Measurements from ENCODE around the gene SIT1. TPM values are rescaled to one million over a fixed set of nuclear protein-coding genes. Genes with fewer than 3 reads are reported as not detected.
"Not testable (repeated sequence)": the region's sequence is repeated elsewhere in the genome, so short reads cannot be mapped to it uniquely, and the experiment has no call there.

SIT1 gene
- polyA plus RNA-seq, 2 of the 4 experiments (the other 2 are of a cell fraction) = not detected

DNA sequence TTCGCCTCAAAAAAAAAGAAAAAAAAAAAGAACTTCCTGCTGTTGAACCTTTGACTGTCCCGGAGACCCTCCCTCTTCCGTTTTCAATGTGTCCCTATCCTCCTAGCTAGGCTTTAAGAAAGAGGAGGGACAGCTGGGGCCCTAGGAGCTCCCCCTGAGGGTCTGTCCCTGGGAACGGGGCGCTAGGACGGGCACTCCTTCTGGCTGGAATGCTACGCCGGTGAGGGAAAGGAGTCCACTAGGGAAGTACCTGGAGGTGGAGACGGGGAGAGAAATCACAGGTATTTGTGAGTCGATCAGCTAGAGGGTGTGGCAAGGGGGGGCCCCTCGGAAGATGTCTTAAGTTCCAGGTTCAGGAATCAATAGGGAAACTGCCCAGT lies 4.6 kb downstream of the SIT1 start (continued):
- TF ChIP-seq HOXA7 (CRISPR knock-in tag; IDR thresholded peaks at IDR 0.05) (no peak), EP300 (IDR thresholded peaks at IDR 0.05) (no peak), EHMT2 (IDR thresholded peaks at IDR 0.05; ENCODE audit: low read depth) (no peak), FOSL2 (IDR thresholded peaks at IDR 0.05) (no peak), FOSL2 (CRISPR knock-in tag; IDR thresholded peaks at IDR 0.05) (no peak), TFCP2L1 (CRISPR knock-in tag; IDR thresholded peaks at IDR 0.05) (no peak), ZC3H11A (IDR thresholded peaks at IDR 0.05) (no peak)

DNA sequence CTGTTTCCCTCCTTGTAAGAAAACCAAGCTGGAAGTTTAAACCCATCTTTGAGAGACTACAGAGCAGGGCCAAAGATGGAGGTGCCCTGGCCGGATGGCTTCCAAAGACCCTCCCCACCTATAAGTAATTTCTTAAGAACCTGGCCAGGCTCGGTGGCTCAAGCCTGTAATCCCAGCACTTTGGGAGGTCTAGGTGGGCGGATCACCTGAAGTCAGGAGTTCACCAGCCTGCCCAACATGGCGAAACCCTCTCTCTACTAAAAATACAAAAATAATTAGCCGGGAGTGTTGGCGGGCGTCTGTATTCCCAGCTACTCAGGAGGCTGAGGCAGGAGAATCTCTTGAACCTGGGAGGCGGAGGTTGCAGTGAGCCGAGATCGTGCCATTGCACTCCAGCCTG lies 5.0 kb downstream of the SIT1 start:
- FAIRE-seq = not testable (repeated sequence)

DNA sequence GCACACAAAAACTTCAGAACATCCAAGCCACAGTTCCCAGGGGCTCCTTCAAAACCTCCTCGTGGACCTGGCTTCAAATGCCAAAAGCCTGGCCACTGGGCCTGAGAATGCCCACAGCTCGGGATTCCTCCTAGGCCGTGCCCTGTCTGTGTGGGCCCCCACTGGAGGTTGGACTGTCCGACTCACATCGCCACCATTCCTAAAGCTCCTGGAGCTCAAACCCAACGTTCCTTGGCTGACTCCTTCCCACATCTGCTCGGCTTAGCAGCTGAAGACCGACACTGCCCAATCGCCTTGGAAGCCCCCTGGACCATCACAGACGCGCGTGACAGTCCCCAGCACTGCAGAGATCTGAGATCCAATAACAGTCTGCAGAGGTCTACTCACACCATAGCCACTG lies 7.7 kb downstream of the SIT1 start:
- DNase-seq (ENCODE audit: low read depth in 1 of 2, low spot score in 1 of 2) = no peak
- FAIRE-seq = no peak
- 83% methylated on average over 12 of the region's 12 CpGs for WGBS (ENCODE audit: missing lambda C conversion rate)
- TF ChIP-seq FOXS1 (CRISPR knock-in tag; IDR thresholded peaks at IDR 0.05) (no peak), MAZ (IDR thresholded peaks at IDR 0.05; ENCODE audit: borderline replicate concordance, low read depth, low read length) (no peak), ESRRA (IDR thresholded peaks at IDR 0.05; ENCODE audit: borderline replicate concordance, low read length) (no peak), TP53 (CRISPR knock-in tag; IDR thresholded peaks at IDR 0.05) (no peak), SREBF2 (IDR thresholded peaks at IDR 0.05) (no peak), NPAS2 (CRISPR knock-in tag; IDR thresholded peaks at IDR 0.05; ENCODE audit: borderline replicate concordance) (no peak), GATA3 (IDR thresholded peaks at IDR 0.05; ENCODE audit: borderline replicate concordance) (no peak), JUN (IDR thresholded peaks at IDR 0.05) (no peak), CHD4 (IDR thresholded peaks at IDR 0.05; ENCODE audit: borderline replicate concordance) (no peak)
- Histone ChIP-seq H3K9me3 (no peaks in the 10 kb centered on the region), H3K4me3 (no peak overlapping the region), H3K4me2 (no peak overlapping the region), H3K4me1 (peaks cover 9% of the 10 kb centered on the region), H3K27ac (no peak overlapping the region)
- CTCF ChIA-PET = interaction anchor here (1.3 to 1.5 kb wide), 3 partner anchors 10 to 39 kb away, joined by 3 read pairs; no protein-coding TSS in a partner anchor
- POLR2A ChIA-PET = interaction anchor here (0.7 kb wide), 1 partner anchor 14 kb away, joined by 5 read pairs; no protein-coding TSS in a partner anchor
- ATAC-seq = no peak

More for the DNA sequence above, 5.0 kb downstream of the SIT1 start:
- ChIA-PET CTCF (interaction anchor here (0.7 to 5.9 kb wide), 31 partner anchors 10 to 975 kb away, joined by 3 to 135 read pairs (median 6); partner anchors contain the start of genes ARHGEF39, CCDC107, CREB3 and GBA2), POLR2A (interaction anchor here (0.7 to 1.4 kb wide), 3 partner anchors 12 to 19 kb away, joined by 3 to 4 read pairs (median 3); partner anchors contain the start of genes ARHGEF39, CCDC107 and RMRP)
- not testable (repeated sequence) for ATAC-seq; H3K9me3 ChIP-seq; H3K4me3 ChIP-seq; DNase-seq (ENCODE audit: low read depth in 1 of 2, low spot score in 1 of 2); H3K4me1 ChIP-seq
- Histone ChIP-seq H3K27ac (peak overlapping the region in 1 of 2 experiments; percentile 92; a peak in 1 of 6 replicates), H3K4me2 (peak overlapping the region; percentile 100)
- 90% methylated on average over 10 of the region's 10 CpGs for WGBS (ENCODE audit: missing lambda C conversion rate)

DNA sequence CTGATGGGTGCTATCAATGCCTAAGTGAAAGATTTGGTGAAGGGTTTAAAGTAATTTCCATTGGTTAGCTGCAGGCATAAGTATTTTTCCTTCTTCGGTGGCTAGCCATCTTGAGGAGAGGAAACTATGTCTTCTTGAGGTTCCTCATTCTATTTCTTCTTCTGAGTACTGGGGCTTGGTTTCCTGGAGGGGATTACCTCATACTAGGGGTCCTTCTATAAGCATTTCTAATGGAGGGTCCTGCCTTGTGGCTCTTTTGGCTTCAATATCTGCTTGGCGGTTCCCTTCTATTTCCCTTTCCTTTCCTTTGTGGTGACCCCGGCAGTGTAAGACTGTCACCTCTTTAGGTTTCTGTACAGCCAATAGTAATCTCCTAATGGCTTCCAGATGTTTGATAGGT lies 9.3 kb downstream of the SIT1 start:
- H3K9me3 ChIP-seq; ATAC-seq; H3K4me1 ChIP-seq; FAIRE-seq; H3K27ac ChIP-seq; H3K4me3 ChIP-seq; DNase-seq (ENCODE audit: low read depth in 1 of 2, low spot score in 1 of 2); POLR2A ChIA-PET; H3K4me2 ChIP-seq: not testable (repeated sequence)
- CTCF ChIA-PET = interaction anchor here (1.6 kb wide), 1 partner anchor 16 kb away, joined by 6 read pairs; the partner anchor contains the start of genes CCDC107 and RMRP
- 95% methylated on average over 3 of the region's 3 CpGs for WGBS (ENCODE audit: missing lambda C conversion rate)

DNA sequence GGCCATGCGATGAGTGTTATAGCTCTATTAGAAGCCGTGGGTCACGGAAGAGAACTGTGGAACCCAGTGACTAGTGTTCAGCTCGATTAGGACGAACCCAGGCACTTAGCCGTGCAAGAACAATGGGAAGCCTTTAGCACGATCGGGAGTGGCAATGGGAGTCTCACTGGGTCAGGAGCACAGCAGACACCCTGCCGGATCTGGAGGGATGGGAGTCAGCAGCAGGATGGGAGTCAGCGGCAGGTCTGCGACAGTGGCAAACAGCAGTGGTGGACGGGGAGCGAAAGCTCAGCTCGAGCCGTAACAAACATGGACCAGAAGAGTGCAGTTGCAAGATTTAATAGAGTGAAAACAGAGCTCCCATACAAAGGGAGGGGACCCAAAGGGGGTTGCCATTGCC lies 10.3 kb downstream of the SIT1 start:
- H3K4me2 ChIP-seq; H3K27ac ChIP-seq; POLR2A ChIA-PET; H3K9me3 ChIP-seq; ATAC-seq; H3K4me3 ChIP-seq; H3K4me1 ChIP-seq; DNase-seq (ENCODE audit: low read depth in 1 of 2, low spot score in 1 of 2); FAIRE-seq: not testable (repeated sequence)
- WGBS (ENCODE audit: missing lambda C conversion rate) = 90% methylated on average over 15 of the region's 15 CpGs
- CTCF ChIA-PET = interaction anchor here (1.3 to 1.6 kb wide), 6 partner anchors 11 to 56 kb away, joined by 3 to 6 read pairs (median 4); partner anchors contain the start of genes ARHGEF39, CCDC107 and RMRP

DNA sequence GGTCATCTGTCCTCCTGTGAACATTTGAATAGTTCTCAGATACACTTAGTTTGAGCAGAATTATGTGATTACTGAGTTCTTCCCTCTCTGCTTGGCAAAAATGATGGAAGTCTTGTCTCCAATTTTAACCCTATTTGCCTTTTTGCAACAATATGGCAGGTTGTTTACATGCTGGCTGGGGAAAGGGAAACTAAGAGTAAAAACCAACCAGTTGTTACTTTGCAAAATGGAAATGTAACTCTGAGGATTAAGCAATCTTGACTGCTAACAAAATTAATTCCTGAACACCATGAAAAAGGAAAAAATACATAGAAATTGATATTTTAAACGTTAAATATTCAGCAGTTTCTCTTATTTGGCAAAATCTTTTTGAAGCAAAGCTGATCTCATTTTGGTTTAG lies 11.1 kb downstream of the SIT1 start:
- no peaks in the 10 kb centered on the region for H3K4me1 ChIP-seq
- ChIA-PET CTCF (interaction anchor here (0.8 to 1.6 kb wide), 7 partner anchors 8 to 90 kb away, joined by 3 to 6 read pairs (median 4); partner anchors contain the start of gene ARHGEF39), POLR2A (no interaction called here)
- no peak for ATAC-seq
- H3K9me3 ChIP-seq = no peaks in the 10 kb centered on the region
- 49% methylated on average over 1 of the region's 1 CpG for WGBS (ENCODE audit: missing lambda C conversion rate)
- no peak for TF ChIP-seq HDAC2 (IDR thresholded peaks at IDR 0.05)
- peak; percentile 18 for FAIRE-seq
- no peak overlapping the region for H3K4me2 ChIP-seq
- no peak for DNase-seq (ENCODE audit: low read depth in 1 of 2, low spot score in 1 of 2)
- no peak overlapping the region for H3K4me3 ChIP-seq
- no peak overlapping the region for H3K27ac ChIP-seq

DNA sequence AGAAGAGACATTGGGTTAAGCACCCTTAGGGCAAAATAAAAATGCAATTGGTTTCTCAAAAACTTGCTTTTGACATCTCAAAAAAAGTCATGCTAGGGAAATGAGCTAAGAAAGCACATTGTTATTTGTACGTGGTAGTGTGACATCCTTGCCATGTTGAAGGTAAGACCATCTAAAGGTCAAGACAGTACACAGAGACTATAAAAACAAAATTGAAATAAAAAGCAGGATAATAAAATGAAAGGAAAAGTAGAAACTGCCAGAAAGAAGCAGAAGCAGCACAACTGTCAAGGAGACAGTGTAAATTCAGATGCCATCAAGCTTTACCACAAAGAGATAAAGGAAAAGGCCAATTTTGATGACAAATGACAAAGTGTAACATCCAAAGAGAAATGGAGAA lies 11.5 kb downstream of the SIT1 start:
- H3K4me2 ChIP-seq; POLR2A ChIA-PET; H3K4me3 ChIP-seq; DNase-seq (ENCODE audit: low read depth in 1 of 2, low spot score in 1 of 2); H3K27ac ChIP-seq; H3K4me1 ChIP-seq; ATAC-seq; H3K9me3 ChIP-seq: not testable (repeated sequence)
- CTCF ChIA-PET = interaction anchor here (0.8 to 1.6 kb wide), 5 partner anchors 8 to 90 kb away, joined by 3 to 6 read pairs (median 4); no protein-coding TSS in a partner anchor
- 97% methylated on average over 1 of the region's 1 CpG for WGBS (ENCODE audit: missing lambda C conversion rate)
- FAIRE-seq = peak; percentile 23

DNA sequence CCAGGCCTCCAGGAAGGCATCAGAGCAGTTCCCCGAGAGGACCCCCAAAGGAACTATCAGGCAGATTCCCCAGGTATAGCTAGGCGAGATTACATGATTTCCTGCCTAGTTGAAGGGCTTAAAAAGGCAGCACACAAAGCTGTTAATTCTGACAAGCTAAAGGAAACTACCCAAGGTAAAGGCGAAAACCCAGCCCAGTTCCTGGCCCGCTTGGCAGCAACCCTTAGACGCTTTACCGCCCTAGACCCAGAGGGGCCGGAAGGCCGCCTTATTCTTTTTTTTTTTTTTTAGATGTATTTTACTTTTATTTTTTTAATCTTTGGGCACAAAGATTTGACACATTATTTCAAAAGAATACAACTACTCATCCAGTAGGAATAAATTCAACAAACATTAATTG lies 12.0 kb downstream of the SIT1 start:
- FAIRE-seq; DNase-seq (ENCODE audit: low read depth in 1 of 2, low spot score in 1 of 2); POLR2A ChIA-PET; H3K4me2 ChIP-seq; ATAC-seq; H3K4me3 ChIP-seq; H3K9me3 ChIP-seq; H3K27ac ChIP-seq; H3K4me1 ChIP-seq: not testable (repeated sequence)
- WGBS (ENCODE audit: missing lambda C conversion rate) = 90% methylated on average over 7 of the region's 8 CpGs
- CTCF ChIA-PET = interaction anchor here (0.8 to 1.6 kb wide), 4 partner anchors 9 to 91 kb away, joined by 3 to 6 read pairs (median 4); no protein-coding TSS in a partner anchor

DNA sequence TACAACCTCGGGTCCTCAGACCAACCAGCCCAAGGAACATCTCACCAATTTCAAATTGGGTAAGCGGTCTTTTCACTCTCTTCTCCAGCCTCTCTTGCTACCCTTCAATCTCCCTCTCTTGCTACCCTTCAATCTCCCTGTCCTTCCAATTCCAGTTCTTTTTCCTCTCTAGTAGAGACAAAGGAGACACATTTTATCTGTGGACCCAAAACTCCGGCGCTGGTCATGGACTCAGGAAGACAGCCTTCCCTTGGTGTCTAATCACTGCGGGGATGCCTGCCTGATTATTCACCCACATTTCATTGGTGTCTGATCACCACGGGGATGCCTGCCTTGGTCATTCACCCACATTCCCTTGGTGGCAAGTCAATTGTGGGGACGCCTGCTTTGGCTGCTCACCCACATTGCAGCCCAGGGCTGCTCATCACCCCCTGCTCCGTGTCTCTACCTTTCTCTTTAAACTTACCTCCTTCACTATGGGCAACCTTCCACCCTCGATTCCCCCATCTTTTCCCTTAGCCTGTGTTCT lies 13.2 kb downstream of the SIT1 start:
- FAIRE-seq, POLR2A ChIA-PET: not testable (repeated sequence)

More for the DNA sequence above, 13.2 kb downstream of the SIT1 start:
- H3K9me3 ChIP-seq; CTCF ChIA-PET; DNase-seq (ENCODE audit: low read depth in 1 of 2, low spot score in 1 of 2); H3K4me1 ChIP-seq; ATAC-seq; H3K4me2 ChIP-seq; H3K4me3 ChIP-seq; H3K27ac ChIP-seq: not testable (repeated sequence)
- WGBS (ENCODE audit: missing lambda C conversion rate) = 48% methylated on average over 9 of the region's 9 CpGs
